Measurements from ENCODE around the gene HOXC6.

- no peak for TF ChIP-seq GATA3 (IDR thresholded peaks at IDR 0.05; ENCODE audit: low read depth, low read length)
- no peak for TF ChIP-seq GATA2 (IDR thresholded peaks at IDR 0.05; ENCODE audit: low read depth, low read length)
Observed at GRCh38 chr12:54004063-54004840, 24.0 kb upstream of the HOXC6 start.
